ENCODE results near the gene ZNF467. TPM values are rescaled to one million over a fixed set of nuclear protein-coding genes. Genes with fewer than 3 reads are reported as not detected.

ZNF467 gene
- total and polyA plus RNA-seq, 2 of the 8 experiments (the other 6 are each of a cell fraction or from before 2014, with no cell fraction given), result 0.50 to 0.51 TPM

GRCh38 chr7:149780056-149780455 lies 6.7 kb upstream of the ZNF467 start (continued):
- TF ChIP-seq CHD2 (IDR thresholded peaks at IDR 0.05; ENCODE audit: low read length) (no peak), EP300 (IDR thresholded peaks at IDR 0.05; ENCODE audit: borderline replicate concordance in 1 of 2, low read depth in 2 of 2, low read length in 2 of 2) (no peak), FOSL1 (IDR thresholded peaks at IDR 0.05; ENCODE audit: insufficient read depth, low read depth, low read length) (no peak), E2F6 (IDR thresholded peaks at IDR 0.05) (no peak), BRCA1 (IDR thresholded peaks at IDR 0.05; ENCODE audit: low read depth, low read length) (no peak), USF2 (IDR thresholded peaks at IDR 0.05; ENCODE audit: low read length) (no peak), KDM5A (IDR thresholded peaks at IDR 0.05; ENCODE audit: low read length) (no peak), NRF1 (IDR thresholded peaks at IDR 0.05; ENCODE audit: low read depth, low read length) (no peak)

Measured in H1 (cell line).